ENCODE measurements around the gene HCK. TPM values are rescaled to one million over a fixed set of nuclear protein-coding genes. Genes with fewer than 3 reads are reported as not detected.

Gene HCK
- total RNA-seq, 2 donors from 2014 or later: 2.1 to 4.3 TPM

GRCh38 chr20:32063695-32064094, 11.7 kb downstream of the HCK start:
- WGBS, 2 donors: 68 to 74% methylated on average over 4 of the region's 4 CpGs
- Histone ChIP-seq H3K4me1 (no peaks in the 10 kb centered on the region), H3K36me3 (replicated peaks in 1 of 2; ENCODE audit: insufficient read depth in 1 of 2, low read depth in 2 of 2) (no peaks in the 10 kb centered on the region), H3K27ac (peak overlapping the region in 1 of 4 donors; percentile 48), H3K4me3 (no peak overlapping the region), H3K9me3 (no peaks in the 10 kb centered on the region), H3K27me3 (no peaks in the 10 kb centered on the region)
- no peak for ATAC-seq
- TF ChIP-seq CTCF (IDR thresholded peaks at IDR 0.05): no peak
- no peak for TF ChIP-seq POLR2A (IDR thresholded peaks at IDR 0.05)
- intact Hi-C loops (cut with DNase I): no loop called here
- peak in 1 of 4 donors; percentile 35 for DNase-seq

GRCh38 chr20:32064667-32065066, 12.6 kb downstream of the HCK start:
- Histone ChIP-seq H3K9me3 (no peaks in the 10 kb centered on the region), H3K4me3 (no peak overlapping the region), H3K27ac (no peak overlapping the region), H3K4me1 (no peaks in the 10 kb centered on the region), H3K36me3 (replicated peaks in 1 of 2; ENCODE audit: insufficient read depth in 1 of 2, low read depth in 2 of 2) (no peaks in the 10 kb centered on the region), H3K27me3 (no peaks in the 10 kb centered on the region)
- DNase-seq: peak in 1 of 4 donors; percentile 21
- intact Hi-C loops (cut with DNase I): no loop called here
- no peak for ATAC-seq
- no peak for TF ChIP-seq CTCF (IDR thresholded peaks at IDR 0.05)
- TF ChIP-seq POLR2A (IDR thresholded peaks at IDR 0.05): no peak
- 51 to 72% methylated on average over 4 to 7 of the region's 7 CpGs for WGBS, 2 donors

GRCh38 chr20:32067234-32067821, 15.3 kb downstream of the HCK start:
- no peak overlapping the region for H3K4me3 ChIP-seq
- no peaks in the 10 kb centered on the region for H3K9me3 ChIP-seq
- ATAC-seq (no peak), DNase-seq (no peak)
- 60 to 62% methylated on average over 6 of the region's 6 CpGs for WGBS, 2 donors
- TF ChIP-seq POLR2A (IDR thresholded peaks at IDR 0.05) (no peak), CTCF (IDR thresholded peaks at IDR 0.05) (no peak)
- intact Hi-C loops (cut with DNase I): no loop called here
- no peaks in the 10 kb centered on the region for H3K27me3 ChIP-seq
- no peak overlapping the region for H3K27ac ChIP-seq
- H3K4me1 ChIP-seq: no peaks in the 10 kb centered on the region
- H3K36me3 ChIP-seq (replicated peaks in 1 of 2; ENCODE audit: insufficient read depth in 1 of 2, low read depth in 2 of 2): no peaks in the 10 kb centered on the region

- Histone ChIP-seq H3K9me3 (no peaks in the 10 kb centered on the region), H3K4me3 (no peak overlapping the region), H3K27me3 (no peaks in the 10 kb centered on the region), H3K36me3 (replicated peaks in 1 of 2; ENCODE audit: insufficient read depth in 1 of 2, low read depth in 2 of 2) (no peaks in the 10 kb centered on the region), H3K4me1 (no peaks in the 10 kb centered on the region), H3K27ac (no peak overlapping the region)
- TF ChIP-seq CTCF (IDR thresholded peaks at IDR 0.05) (no peak), POLR2A (IDR thresholded peaks at IDR 0.05) (no peak)
- DNase-seq (no peak), ATAC-seq (no peak)
- 93 to 98% methylated on average over 2 of the region's 2 CpGs for WGBS, 2 donors
- intact Hi-C loops (cut with DNase I): no loop called here
These were observed 16.1 kb downstream of the HCK start for GRCh38 chr20:32068174-32068573.

- no peak for TF ChIP-seq CTCF (IDR thresholded peaks at IDR 0.05)
- TF ChIP-seq POLR2A (IDR thresholded peaks at IDR 0.05): no peak
- no peaks in the 10 kb centered on the region for H3K36me3 ChIP-seq (replicated peaks in 1 of 2; ENCODE audit: insufficient read depth in 1 of 2, low read depth in 2 of 2)
- intact Hi-C loops (cut with DNase I): no loop called here
- H3K4me3 ChIP-seq: no peak overlapping the region
- no peaks in the 10 kb centered on the region for H3K4me1 ChIP-seq
- H3K27me3 ChIP-seq: no peaks in the 10 kb centered on the region
- no peak for ATAC-seq
- H3K9me3 ChIP-seq: no peaks in the 10 kb centered on the region
- no peak for DNase-seq
- no peak overlapping the region for H3K27ac ChIP-seq
These were observed 17.7 kb downstream of the HCK start for GRCh38 chr20:32069711-32070110.

Data from body of pancreas (tissue), 4 donors.